Measurements from ENCODE around the gene ARF3. TPM values are rescaled to one million over a fixed set of nuclear protein-coding genes. Genes with fewer than 3 reads are reported as not detected.

The ARF3 gene
- total and polyA plus RNA-seq, 2 experiments from 2014 or later: 65.0 to 87.7 TPM

DNA sequence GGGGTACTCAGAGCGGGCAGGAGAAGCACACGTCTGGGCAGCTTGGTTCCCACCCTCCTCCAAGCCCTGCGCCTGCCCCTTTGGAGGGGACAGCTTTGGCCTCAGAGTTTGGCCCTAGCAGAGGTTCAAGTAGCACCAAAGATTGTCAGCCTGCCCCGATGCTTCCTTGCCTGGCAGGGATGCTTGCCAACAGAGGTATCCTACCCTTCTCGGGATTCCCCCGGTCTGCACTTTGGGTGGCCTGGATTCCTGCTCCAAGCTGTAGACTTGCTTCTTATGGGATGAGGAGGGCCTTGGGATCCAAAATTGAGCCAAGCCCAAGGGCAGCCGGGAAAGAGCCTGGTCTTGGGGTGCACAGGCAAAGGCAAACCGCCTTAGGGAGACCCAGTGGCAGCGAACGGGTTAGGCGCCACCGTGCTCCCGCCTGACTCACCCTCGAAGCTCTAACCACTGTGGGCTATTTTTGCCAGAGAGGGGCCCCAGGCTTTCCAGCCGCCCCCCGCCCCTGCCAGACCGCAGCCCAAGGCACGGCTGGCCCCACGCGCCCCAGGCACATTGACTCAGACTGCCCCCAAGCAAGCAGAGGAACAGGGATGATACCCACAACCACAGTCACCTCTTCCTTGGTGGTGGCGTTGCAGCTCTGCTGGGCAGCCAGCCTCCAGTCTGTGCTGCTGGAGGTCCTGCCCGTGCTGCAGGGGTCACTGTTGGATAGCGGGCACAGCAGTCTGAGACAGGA lies 15.1 kb upstream of the ARF3 start:
- whole genome bisulfite sequencing, 2 experiments (ENCODE audit: low coverage in 1 of 2, low lambda C conversion rate in 2 of 2, missing lambda C conversion rate in 2 of 2): 7 to 8% methylated on average over 23 of the region's 23 CpGs
- Histone ChIP-seq H3K27ac (no peak overlapping the region), H3K4me3 (no peak overlapping the region; the same call in 1 of the 2 replicates), H3F3A (ENCODE audit: insufficient read depth) (peaks cover 3% of the 10 kb centered on the region; the same call in 1 of the 2 replicates), H4K20me1 (ENCODE audit: insufficient read depth) (no peaks in the 10 kb centered on the region), H3K9me3 (ENCODE audit: low read depth) (no peaks in the 10 kb centered on the region), H3K4me1 (ENCODE audit: insufficient read depth) (peaks cover 32% of the 10 kb centered on the region), H3K27me3 (replicated peaks; ENCODE audit: insufficient read depth) (0 out of 2 replicates have a peak, but pooled peaks cover 6% of the 10 kb centered on the region), H2AFZ (no peak overlapping the region), H3K36me3 (ENCODE audit: low read depth) (no peaks in the 10 kb centered on the region), H3K4me2 (ENCODE audit: unreplicated experiment) (no peak overlapping the region), H3K79me2 (ENCODE audit: insufficient read depth) (no peaks in the 10 kb centered on the region), H3K9me2 (ENCODE audit: insufficient read depth) (no peaks in the 10 kb centered on the region), H3K9ac (0 out of 2 replicates have a peak overlapping the region, but pooled peaks have one; percentile 35)
- in situ Hi-C loops (cut with MboI): no loop called here
- peak; percentile 71 for DNase-seq
- TF ChIP-seq EZH2 (IDR thresholded peaks at IDR 0.05; ENCODE audit: insufficient read depth, poor library complexity, severe bottlenecking): no peak
- no peak for TF ChIP-seq EZH2phosphoT487 (IDR thresholded peaks at IDR 0.05; ENCODE audit: insufficient read depth, low read depth)

DNA sequence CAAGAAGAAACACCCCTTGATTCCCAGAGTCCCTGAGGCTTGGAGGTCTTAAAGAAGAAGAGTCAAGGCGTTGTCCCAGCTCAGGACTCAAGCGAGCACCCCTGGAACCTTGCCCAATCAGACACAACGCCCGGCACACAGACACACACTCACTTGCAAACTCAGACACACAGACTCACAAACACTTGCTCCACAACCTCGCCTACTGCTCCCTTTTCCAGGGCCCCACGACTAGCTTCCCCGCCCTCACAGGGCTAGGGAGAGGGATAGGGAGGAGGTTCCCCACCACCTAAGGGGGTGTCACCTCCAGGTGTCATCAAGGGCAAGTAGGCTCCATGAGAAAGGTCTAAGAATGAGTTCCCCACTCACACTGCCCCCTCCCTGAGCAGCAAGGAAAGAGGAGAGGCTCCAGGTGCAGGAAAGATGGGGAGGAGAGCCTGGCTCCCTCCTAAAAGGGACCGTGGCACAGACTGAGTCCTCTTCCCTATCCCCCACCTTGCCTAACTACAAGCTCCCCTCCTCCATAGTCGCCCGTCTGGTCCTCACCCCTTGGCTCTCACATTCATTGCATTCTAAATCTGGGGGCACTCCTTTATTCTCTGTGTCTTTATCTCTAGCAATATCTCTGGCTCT lies 13.5 kb upstream of the ARF3 start:
- no peaks in the 10 kb centered on the region for H3K9me2 ChIP-seq (ENCODE audit: insufficient read depth)
- TF ChIP-seq EZH2phosphoT487 (IDR thresholded peaks at IDR 0.05; ENCODE audit: insufficient read depth, low read depth) (no peak), EZH2 (IDR thresholded peaks at IDR 0.05; ENCODE audit: insufficient read depth, poor library complexity, severe bottlenecking) (peak; percentile 61)
- no peaks in the 10 kb centered on the region for H3K79me2 ChIP-seq (ENCODE audit: insufficient read depth)
- peaks cover 6% of the 10 kb centered on the region; the same call in 1 of the 2 replicates for H3K27me3 ChIP-seq (replicated peaks; ENCODE audit: insufficient read depth)
- H3K9ac ChIP-seq: peak overlapping the region; percentile 35; the same call in 1 of the 2 replicates
- DNase-seq: no peak
- no peaks in the 10 kb centered on the region; the same call in 1 of the 2 replicates for H3F3A ChIP-seq (ENCODE audit: insufficient read depth)
- no peaks in the 10 kb centered on the region for H3K9me3 ChIP-seq (ENCODE audit: low read depth)
- in situ Hi-C loops (cut with MboI): no loop called here
- H3K4me3 ChIP-seq: peak overlapping the region; percentile 66
- no peaks in the 10 kb centered on the region for H3K36me3 ChIP-seq (ENCODE audit: low read depth)
- H3K27ac ChIP-seq: no peak overlapping the region
- H2AFZ ChIP-seq: peak overlapping the region; percentile 89
- peaks cover 31% of the 10 kb centered on the region for H3K4me1 ChIP-seq (ENCODE audit: insufficient read depth)
- no peaks in the 10 kb centered on the region for H4K20me1 ChIP-seq (ENCODE audit: insufficient read depth)
- H3K4me2 ChIP-seq (ENCODE audit: unreplicated experiment): peak overlapping the region; percentile 78
- WGBS, 2 experiments (ENCODE audit: low coverage in 1 of 2, low lambda C conversion rate in 2 of 2, missing lambda C conversion rate in 2 of 2): 31% methylated on average over 10 of the region's 10 CpGs

DNA sequence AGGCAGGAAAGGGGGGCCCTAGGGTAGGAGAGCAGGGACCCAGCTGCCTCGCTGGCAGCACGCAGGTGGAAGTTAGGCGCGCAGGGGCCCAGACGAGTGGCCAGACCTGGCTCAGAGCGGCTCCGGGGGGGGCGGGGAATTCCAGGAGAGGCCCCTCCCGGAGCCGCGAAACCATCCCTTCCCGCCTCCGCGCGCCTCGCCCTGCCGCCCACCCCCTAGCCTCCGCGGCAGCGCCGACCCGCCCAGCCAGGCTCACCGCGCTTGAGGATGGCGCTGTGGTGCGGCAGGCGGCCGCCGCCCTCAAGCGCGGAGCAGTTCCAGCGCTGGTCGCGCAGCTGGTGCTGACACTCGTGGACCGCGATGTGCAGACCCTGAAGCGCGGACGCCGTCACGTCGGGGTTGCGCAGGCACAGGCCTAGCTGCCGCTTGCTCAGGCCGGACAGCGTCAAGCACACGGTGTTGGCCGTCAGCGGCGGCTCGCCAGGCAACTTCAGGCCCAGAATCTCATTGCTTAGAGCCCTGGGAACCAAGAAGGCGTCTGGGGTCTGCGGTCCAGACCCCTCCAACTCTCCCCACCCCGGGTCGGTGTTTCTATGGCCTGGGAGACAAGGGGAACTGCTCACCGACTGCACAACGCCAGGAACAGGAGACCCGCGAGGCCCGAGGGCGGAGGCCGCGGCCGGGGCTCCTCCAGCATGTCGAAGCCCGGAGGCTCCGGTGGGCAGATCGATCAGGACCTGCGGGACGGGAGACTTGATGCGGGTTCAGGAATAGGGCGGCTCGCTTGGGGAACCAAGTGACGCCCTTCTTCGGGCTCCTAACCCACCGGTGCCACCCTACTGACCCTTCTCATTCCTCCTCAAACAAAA lies 12.8 kb upstream of the ARF3 start:
- Histone ChIP-seq H3K9me3 (ENCODE audit: low read depth) (no peaks in the 10 kb centered on the region), H4K20me1 (ENCODE audit: insufficient read depth) (no peaks in the 10 kb centered on the region), H3K27ac (no peak overlapping the region), H3K4me1 (ENCODE audit: insufficient read depth) (peaks cover 31% of the 10 kb centered on the region), H3K4me2 (ENCODE audit: unreplicated experiment) (peak overlapping the region; percentile 26), H3K4me3 (peak overlapping the region; percentile 40), H3K79me2 (ENCODE audit: insufficient read depth) (no peaks in the 10 kb centered on the region), H3K27me3 (replicated peaks; ENCODE audit: insufficient read depth) (peaks cover 6% of the 10 kb centered on the region; the same call in 1 of the 2 replicates), H3F3A (ENCODE audit: insufficient read depth) (no peaks in the 10 kb centered on the region; the same call in 1 of the 2 replicates), H3K9ac (no peak overlapping the region), H3K36me3 (ENCODE audit: low read depth) (no peaks in the 10 kb centered on the region), H2AFZ (0 out of 2 replicates have a peak overlapping the region, but pooled peaks have one; percentile 42), H3K9me2 (ENCODE audit: insufficient read depth) (no peaks in the 10 kb centered on the region)
- in situ Hi-C loops (cut with MboI): no loop called here
- 12 to 15% methylated on average over 52 to 72 of the region's 77 CpGs for WGBS, 2 experiments (ENCODE audit: low coverage in 1 of 2, low lambda C conversion rate in 2 of 2, missing lambda C conversion rate in 2 of 2)
- peak; percentile 49 for DNase-seq
- TF ChIP-seq EZH2phosphoT487 (IDR thresholded peaks at IDR 0.05; ENCODE audit: insufficient read depth, low read depth): no peak
- peak; percentile 2 for TF ChIP-seq EZH2 (IDR thresholded peaks at IDR 0.05; ENCODE audit: insufficient read depth, poor library complexity, severe bottlenecking)

All from GM23248 (cell line).